GM10266 (cell line): ENCODE results near the gene ZNF416.

Experiments
- DNase-seq: peaks from one replicate; pipeline ENCODE4 v3.0.0; 2012; ENCODE audit errors: extremely low spot score
- CTCF ChIP-seq: IDR thresholded peaks from 2 replicates; pipeline ENCODE4 v1.5.1; 2012; ENCODE audit warnings: mild to moderate bottlenecking, low read depth; ENCODE audit not compliant: control insufficient read depth, insufficient read depth; ENCODE audit errors: missing control alignments

Gene ZNF416

GRCh38 chr19:57559008-57559403, 19.7 kb downstream of the ZNF416 start:
- no peak for DNase-seq
- no peak for TF ChIP-seq CTCF

DNA sequence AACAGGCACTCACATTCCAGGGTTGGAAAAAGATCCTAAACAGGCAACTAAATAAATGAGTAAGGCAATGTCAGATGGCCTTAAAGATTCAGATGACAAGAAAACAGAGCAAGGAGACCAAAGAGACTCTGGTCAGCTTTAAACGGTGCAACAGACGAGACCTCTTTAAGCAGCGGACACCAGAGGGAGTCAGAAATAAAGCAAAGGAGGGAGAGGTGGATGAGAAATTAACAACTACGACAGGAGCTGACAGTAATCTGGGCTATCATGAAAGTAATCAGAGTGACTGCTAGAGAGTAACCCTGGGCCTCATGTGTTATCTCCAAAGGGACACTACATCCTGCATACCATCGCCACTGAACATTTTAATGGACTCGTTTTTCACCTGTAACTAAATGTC, 20.2 kb downstream of the ZNF416 start:
- DNase-seq, result no peak
- no peak for TF ChIP-seq CTCF

GRCh38 chr19:57557659-57558058, 21.1 kb downstream of the ZNF416 start:
- no peak for TF ChIP-seq CTCF
- DNase-seq, result no peak

DNA sequence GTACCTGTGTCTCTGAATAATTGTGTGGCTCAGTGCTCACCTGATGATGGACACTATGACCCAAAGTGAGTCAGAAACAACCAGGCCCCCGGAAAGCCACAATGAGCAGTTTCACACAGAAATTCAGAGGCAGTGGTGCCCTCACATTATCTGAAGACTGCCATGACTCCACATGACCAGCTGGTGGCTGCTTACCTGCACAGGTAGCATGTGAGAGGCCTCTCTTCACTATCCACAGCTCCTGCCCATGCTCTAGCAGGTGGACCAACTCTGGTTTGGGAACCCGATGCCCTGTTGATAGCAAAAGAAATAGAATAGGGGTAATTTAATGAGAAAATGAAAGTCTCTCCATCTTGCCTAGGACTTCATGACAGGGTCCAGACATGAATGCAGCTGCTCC, 26.3 kb downstream of the ZNF416 start:
- TF ChIP-seq CTCF, result no peak
- DNase-seq, result no peak

DNA sequence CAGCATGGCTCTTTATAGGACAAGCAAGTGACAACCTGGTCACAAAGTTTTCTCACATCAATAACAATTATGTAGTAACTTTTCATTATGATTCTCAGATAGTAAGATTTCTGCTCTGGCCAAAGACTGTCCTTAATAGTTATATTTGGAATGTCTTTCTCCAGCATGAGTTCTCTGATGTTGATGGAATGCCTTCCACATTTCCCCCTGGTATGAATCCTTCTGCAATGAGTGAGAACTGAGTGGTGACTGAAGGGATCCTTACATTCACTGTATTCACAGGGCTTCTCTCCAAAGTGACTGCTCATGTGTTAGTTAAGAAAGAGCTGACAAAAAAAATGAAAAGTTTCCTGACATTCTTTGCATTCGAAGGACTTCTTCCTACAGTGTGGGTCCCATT, 32.2 kb downstream of the ZNF416 start:
- DNase-seq, result no peak
- TF ChIP-seq CTCF, result no peak

DNA sequence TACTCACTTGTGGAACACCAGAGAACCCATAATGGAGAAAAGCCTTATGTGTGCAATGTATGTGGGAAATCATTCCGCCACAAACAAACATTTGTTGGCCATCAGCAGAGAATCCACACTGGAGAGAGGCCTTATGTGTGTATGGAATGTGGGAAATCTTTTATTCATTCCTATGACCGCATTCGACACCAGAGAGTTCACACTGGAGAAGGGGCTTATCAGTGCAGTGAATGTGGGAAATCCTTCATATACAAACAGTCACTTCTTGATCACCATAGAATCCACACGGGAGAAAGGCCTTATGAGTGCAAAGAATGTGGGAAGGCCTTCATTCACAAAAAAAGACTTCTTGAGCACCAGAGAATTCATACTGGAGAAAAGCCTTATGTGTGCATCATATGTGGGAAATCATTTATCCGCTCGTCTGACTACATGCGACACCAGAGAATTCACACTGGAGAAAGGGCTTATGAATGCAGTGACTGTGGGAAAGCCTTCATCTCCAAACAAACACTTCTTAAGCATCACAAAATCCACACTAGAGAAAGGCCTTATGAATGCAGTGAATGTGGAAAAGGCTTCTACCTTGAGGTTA, 40.7 kb downstream of the ZNF416 start:
- DNase-seq, result no peak
- no peak for TF ChIP-seq CTCF

DNA sequence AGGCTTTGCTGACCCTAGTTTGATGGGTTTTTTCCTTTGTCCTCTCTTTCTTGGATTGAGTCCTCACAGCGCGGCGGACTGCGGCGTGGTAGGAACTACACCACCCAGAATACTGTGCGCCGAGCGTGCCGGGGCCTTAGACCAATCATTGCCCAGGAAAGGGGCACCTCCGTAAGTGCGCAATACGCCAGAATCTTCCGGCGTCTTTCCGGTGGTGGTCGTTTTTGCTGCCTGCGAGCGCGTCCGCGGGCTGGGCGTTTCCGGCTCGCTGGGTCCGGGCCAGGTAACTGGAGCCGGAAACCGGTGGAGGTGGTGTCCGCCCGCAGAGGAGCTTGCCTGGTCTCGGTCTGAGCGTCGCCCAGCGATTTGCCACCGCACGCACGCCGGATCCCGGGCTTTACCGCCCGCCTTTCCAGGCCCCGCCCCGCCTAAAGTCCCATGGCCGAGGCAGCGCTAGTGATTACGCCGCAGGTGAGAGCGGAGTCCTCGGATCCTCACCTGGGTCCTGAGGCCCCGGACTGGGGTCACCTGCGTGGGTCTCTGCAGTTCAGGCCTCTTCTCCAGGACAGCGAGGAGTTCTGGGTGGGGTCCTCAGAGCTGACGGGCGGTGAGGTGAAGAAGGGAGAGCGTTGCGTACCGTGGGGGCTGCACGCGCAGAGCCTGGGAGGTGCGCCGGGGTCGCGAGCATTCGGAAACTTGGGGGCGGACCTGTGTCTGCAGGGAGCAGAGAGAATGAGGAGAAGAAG, 51.4 kb downstream of the ZNF416 start, which contains the start of gene ZNF549:
Gene ZNF549, plus strand, starts transcription at position 221 of the 746 bp plus-strand sequence. Its CDS starts 218 bp downstream, at position 439.
- peak; percentile 90 for DNase-seq
- no peak for TF ChIP-seq CTCF
